HG02763 (cell line): Measurements from ENCODE around the gene MEP1B.

Experiments used
- ATAC-seq: cut with Tn5 transposase; IDR thresholded peaks from one replicate; pipeline ENCODE4 v1.9.1; 2021; ENCODE audit warnings: mild to moderate bottlenecking, moderate library complexity; ENCODE audit not compliant: unreplicated experiment

The MEP1B gene

GRCh38 chr18:32262092-32262491, 72.3 kb downstream of the MEP1B start:
- ATAC-seq = no peak

- no peak for ATAC-seq
Measured at GRCh38 chr18:32264401-32264800, 74.6 kb downstream of the MEP1B start.

DNA sequence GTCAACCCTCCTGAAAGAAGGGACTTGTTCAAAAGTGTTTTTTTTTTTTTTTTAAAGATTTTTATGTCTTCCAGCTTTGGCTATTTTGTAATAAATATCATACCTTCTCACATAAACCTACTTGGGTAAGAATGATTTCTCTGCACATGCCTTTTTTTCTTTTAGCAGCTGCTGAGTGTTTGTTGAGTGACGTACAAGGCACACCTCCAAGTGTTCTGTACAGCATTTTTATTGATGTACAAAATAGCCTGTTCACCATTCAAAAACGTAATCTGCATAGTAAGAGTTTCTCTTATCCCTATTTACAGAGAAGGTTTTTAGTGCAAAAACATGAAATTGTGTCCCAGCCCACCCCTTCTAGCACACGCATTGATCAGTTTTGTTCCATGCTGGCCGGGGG, 77.6 kb downstream of the MEP1B start:
- no peak for ATAC-seq
